ENCODE measurements around the gene DUOX1. TPM values are rescaled to one million over a fixed set of nuclear protein-coding genes. Genes with fewer than 3 reads are reported as not detected.

The DUOX1 gene
- polyA plus RNA-seq, 1 donor (not counting 4 experiments of a cell fraction or from before 2014, with no cell fraction given): 16.3 TPM

DNA sequence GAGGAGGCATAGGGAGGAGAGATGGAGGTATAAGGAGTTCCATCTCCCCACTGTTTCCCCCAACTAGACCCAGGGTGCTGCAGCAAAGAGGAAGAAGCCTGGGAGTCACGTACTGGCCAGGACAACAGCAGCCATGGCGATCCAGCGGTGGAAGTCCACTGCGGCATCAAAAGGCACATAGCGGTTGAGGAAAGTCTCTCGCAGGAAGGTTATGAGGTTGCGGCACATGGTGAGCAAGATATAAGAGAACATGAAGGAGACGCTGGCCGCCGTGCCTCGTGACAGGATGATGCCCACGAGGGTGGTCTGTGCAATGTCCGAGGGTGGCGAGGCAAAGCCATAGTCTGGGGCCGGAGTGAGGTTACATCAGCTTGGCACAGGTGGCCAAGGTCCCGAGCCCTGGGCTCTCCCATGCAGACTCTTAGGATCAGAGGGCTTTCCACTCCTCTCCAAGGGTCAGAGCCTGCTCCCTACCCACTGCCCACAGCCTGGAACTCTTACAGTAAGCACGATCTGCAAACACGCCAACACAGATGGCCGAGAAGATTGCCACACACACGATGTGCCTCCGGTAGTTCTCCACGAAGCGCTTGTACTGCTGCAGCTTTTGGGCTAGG is 30.1 kb upstream of the DUOX1 start:
- Histone ChIP-seq H3K9me1 (ENCODE audit: control insufficient read depth, extremely low read depth, insufficient read depth, low read length) (no peaks in the 10 kb centered on the region), H3K27me3 (ENCODE audit: control insufficient read depth, extremely low read depth, insufficient read depth, low read length) (peaks cover 9% of the 10 kb centered on the region), H3K9me3 (ENCODE audit: control insufficient read depth, low read depth, low read length) (no peaks in the 10 kb centered on the region), H2AFZ (ENCODE audit: control insufficient read depth, low read length) (no peak overlapping the region), H3K4me1 (ENCODE audit: control insufficient read depth, extremely low read depth, insufficient read depth, low read length) (no peaks in the 10 kb centered on the region), H3K4me2 (ENCODE audit: control insufficient read depth, extremely low read depth, insufficient read depth, low read depth, low read length) (no peak overlapping the region), H3K79me2 (ENCODE audit: control insufficient read depth, insufficient read depth, low read length) (no peaks in the 10 kb centered on the region), H3K27ac (ENCODE audit: control insufficient read depth, insufficient read depth, low read length) (no peak overlapping the region), H3K36me3 (ENCODE audit: control insufficient read depth in 2 of 2, extremely low read depth in 1 of 2, insufficient read depth in 2 of 2, low read length in 2 of 2) (no peaks in the 10 kb centered on the region), H3K4me3 (ENCODE audit: control insufficient read depth in 2 of 3, extremely low read depth in 1 of 3, insufficient read depth in 2 of 3, low read depth in 1 of 3, low read length in 3 of 3) (no peak overlapping the region), H4K20me1 (ENCODE audit: control insufficient read depth, extremely low read depth, insufficient read depth, low read length) (no peaks in the 10 kb centered on the region), H3K9ac (ENCODE audit: control insufficient read depth, extremely low read depth, insufficient read depth, low read length) (no peak overlapping the region)
- dilution Hi-C loops (cut with MboI; ENCODE audit: extremely low pct_ligation_motif_present, low sequenced_read_pairs): no loop called here
- FAIRE-seq: no peak
- no peak for DNase-seq (ENCODE audit: low read depth, low spot score)
- no peak for TF ChIP-seq EZH2 (IDR thresholded peaks at IDR 0.05; ENCODE audit: low read length)
- TF ChIP-seq, protein P1, sequence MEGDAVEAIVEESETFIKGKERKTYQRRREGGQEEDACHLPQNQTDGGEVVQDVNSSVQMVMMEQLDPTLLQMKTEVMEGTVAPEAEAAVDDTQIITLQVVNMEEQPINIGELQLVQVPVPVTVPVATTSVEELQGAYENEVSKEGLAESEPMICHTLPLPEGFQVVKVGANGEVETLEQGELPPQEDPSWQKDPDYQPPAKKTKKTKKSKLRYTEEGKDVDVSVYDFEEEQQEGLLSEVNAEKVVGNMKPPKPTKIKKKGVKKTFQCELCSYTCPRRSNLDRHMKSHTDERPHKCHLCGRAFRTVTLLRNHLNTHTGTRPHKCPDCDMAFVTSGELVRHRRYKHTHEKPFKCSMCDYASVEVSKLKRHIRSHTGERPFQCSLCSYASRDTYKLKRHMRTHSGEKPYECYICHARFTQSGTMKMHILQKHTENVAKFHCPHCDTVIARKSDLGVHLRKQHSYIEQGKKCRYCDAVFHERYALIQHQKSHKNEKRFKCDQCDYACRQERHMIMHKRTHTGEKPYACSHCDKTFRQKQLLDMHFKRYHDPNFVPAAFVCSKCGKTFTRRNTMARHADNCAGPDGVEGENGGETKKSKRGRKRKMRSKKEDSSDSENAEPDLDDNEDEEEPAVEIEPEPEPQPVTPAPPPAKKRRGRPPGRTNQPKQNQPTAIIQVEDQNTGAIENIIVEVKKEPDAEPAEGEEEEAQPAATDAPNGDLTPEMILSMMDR (optimal IDR thresholded peaks at IDR 0.05 in 1 of 3, IDR thresholded peaks at IDR 0.05 in 1 of 3, conservative IDR thresholded peaks at IDR 0.05 in 1 of 3; ENCODE audit: extremely low read depth in 1 of 3, insufficient read depth in 2 of 3, low read length in 3 of 3): no peak

DNA sequence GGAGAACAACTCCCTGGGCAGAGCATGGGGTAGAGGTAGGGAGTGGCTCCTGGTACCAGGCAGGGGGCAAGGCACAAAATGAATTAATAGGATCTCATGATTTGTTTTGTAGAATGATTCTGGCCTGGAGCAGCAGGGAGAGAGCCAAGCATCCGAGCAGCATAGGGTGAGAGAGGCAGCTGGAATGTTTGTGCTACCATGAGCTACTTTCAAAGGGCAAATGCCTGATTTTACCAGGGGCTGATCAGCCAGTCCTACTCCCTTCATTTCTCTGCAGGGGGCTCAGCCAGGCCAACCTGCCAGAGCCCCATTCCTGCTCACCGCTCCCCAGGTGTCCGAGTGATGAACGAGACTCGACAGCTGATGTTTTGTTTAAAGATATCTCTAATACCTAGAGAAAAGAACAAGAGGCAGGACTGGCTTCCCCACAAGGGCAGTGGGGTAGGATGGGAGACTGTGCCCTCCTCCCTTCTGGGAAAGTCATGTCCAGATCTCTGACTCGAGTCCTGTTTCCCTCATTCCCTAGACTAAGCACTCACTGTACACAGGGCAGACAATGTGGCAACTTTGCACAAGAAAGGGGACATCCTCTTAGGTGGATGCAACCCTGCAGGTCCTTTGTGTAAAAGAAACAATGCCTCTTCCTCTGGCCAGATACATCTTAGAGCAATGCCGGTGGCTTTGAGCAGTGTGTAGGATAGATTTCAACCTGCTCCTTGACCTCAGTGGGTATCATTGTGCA is 28.7 kb upstream of the DUOX1 start:
- Histone ChIP-seq H3K27ac (ENCODE audit: control insufficient read depth, insufficient read depth, low read length) (no peak overlapping the region), H3K9me1 (ENCODE audit: control insufficient read depth, extremely low read depth, insufficient read depth, low read length) (no peaks in the 10 kb centered on the region), H3K27me3 (ENCODE audit: control insufficient read depth, extremely low read depth, insufficient read depth, low read length) (peaks cover 9% of the 10 kb centered on the region), H4K20me1 (ENCODE audit: control insufficient read depth, extremely low read depth, insufficient read depth, low read length) (no peaks in the 10 kb centered on the region), H3K36me3 (ENCODE audit: control insufficient read depth in 2 of 2, extremely low read depth in 1 of 2, insufficient read depth in 2 of 2, low read length in 2 of 2) (no peaks in the 10 kb centered on the region), H3K4me3 (ENCODE audit: control insufficient read depth in 2 of 3, extremely low read depth in 1 of 3, insufficient read depth in 2 of 3, low read depth in 1 of 3, low read length in 3 of 3) (no peak overlapping the region), H3K9me3 (ENCODE audit: control insufficient read depth, low read depth, low read length) (no peaks in the 10 kb centered on the region), H2AFZ (ENCODE audit: control insufficient read depth, low read length) (no peak overlapping the region), H3K4me1 (ENCODE audit: control insufficient read depth, extremely low read depth, insufficient read depth, low read length) (no peaks in the 10 kb centered on the region), H3K4me2 (ENCODE audit: control insufficient read depth, extremely low read depth, insufficient read depth, low read depth, low read length) (no peak overlapping the region), H3K79me2 (ENCODE audit: control insufficient read depth, insufficient read depth, low read length) (no peaks in the 10 kb centered on the region), H3K9ac (ENCODE audit: control insufficient read depth, extremely low read depth, insufficient read depth, low read length) (no peak overlapping the region)
- TF ChIP-seq EZH2 (IDR thresholded peaks at IDR 0.05; ENCODE audit: low read length): no peak
- TF ChIP-seq, protein P1 (optimal IDR thresholded peaks at IDR 0.05 in 1 of 3, IDR thresholded peaks at IDR 0.05 in 1 of 3, conservative IDR thresholded peaks at IDR 0.05 in 1 of 3; ENCODE audit: extremely low read depth in 1 of 3, insufficient read depth in 2 of 3, low read length in 3 of 3): no peak
- DNase-seq (ENCODE audit: low read depth, low spot score) (no peak), FAIRE-seq (no peak)
- dilution Hi-C loops (cut with MboI; ENCODE audit: extremely low pct_ligation_motif_present, low sequenced_read_pairs): no loop called here

All from keratinocyte (primary cell).